ENCODE results near the gene TRAF2. TPM values are rescaled to one million over a fixed set of nuclear protein-coding genes. Genes with fewer than 3 reads are reported as not detected.

The TRAF2 gene
- total RNA-seq, 1 experiment from 2014 or later, result 11.5 TPM

GRCh38 chr9:136945333-136946227, 59.3 kb downstream of the TRAF2 start:
- Histone ChIP-seq H3K9me2 (replicated peaks; ENCODE audit: low read length) (no peaks in the 10 kb centered on the region), H2AFZ (ENCODE audit: low read length) (no peak overlapping the region), H3K9ac (ENCODE audit: low read length) (no peak overlapping the region), H3K4me1 (ENCODE audit: insufficient read depth, low read length) (peaks cover 15% of the 10 kb centered on the region), H4K20me1 (ENCODE audit: low read length) (no peaks in the 10 kb centered on the region), H3K9me3 (ENCODE audit: low read length) (no peaks in the 10 kb centered on the region), H3F3A (ENCODE audit: low read length, unreplicated experiment) (no peaks in the 10 kb centered on the region), H3K36me3 (ENCODE audit: low read depth, low read length) (no peaks in the 10 kb centered on the region; the same call in 1 of the 2 replicates), H3K27ac (ENCODE audit: low read length) (no peak overlapping the region), H3K27me3 (ENCODE audit: low read length) (no peaks in the 10 kb centered on the region), H3K79me2 (ENCODE audit: low read length) (peaks cover 26% of the 10 kb centered on the region), H3K4me2 (ENCODE audit: low read length) (no peak overlapping the region), H3K4me3 (ENCODE audit: low read length) (no peak overlapping the region)
- ChIA-PET POLR2A (ENCODE audit: unreplicated experiment) (no interaction called here), CTCF (no interaction called here)
- intact Hi-C loops (cut with micrococcal nuclease), result loop anchor here (2.0 kb wide), 1 partner anchor 59 kb away; the partner anchor contains the start of gene TRAF2
- no peak for ATAC-seq
- no peak for TF ChIP-seq EZH2 (IDR thresholded peaks at IDR 0.05; ENCODE audit: low read length, unreplicated experiment)
- TF ChIP-seq CTCF (conservative IDR thresholded peaks at IDR 0.05; ENCODE audit: low read depth, low read length), result no peak
- no peak for TF ChIP-seq EZH2phosphoT487 (IDR thresholded peaks at IDR 0.05; ENCODE audit: borderline replicate concordance, low read length)
- no TSS peak for BruUV-seq (replicated peaks)
- no peak for DNase-seq

- Histone ChIP-seq H3K79me2 (ENCODE audit: low read length) (peaks cover 26% of the 10 kb centered on the region), H3K9me2 (replicated peaks; ENCODE audit: low read length) (no peaks in the 10 kb centered on the region), H3K4me3 (ENCODE audit: low read length) (no peak overlapping the region), H4K20me1 (ENCODE audit: low read length) (no peaks in the 10 kb centered on the region), H3K9me3 (ENCODE audit: low read length) (no peaks in the 10 kb centered on the region), H3K4me1 (ENCODE audit: insufficient read depth, low read length) (peaks cover 16% of the 10 kb centered on the region), H2AFZ (ENCODE audit: low read length) (no peak overlapping the region), H3F3A (ENCODE audit: low read length, unreplicated experiment) (no peaks in the 10 kb centered on the region), H3K36me3 (ENCODE audit: low read depth, low read length) (no peaks in the 10 kb centered on the region; the same call in 1 of the 2 replicates), H3K9ac (ENCODE audit: low read length) (no peak overlapping the region), H3K27me3 (ENCODE audit: low read length) (no peaks in the 10 kb centered on the region), H3K4me2 (ENCODE audit: low read length) (no peak overlapping the region), H3K27ac (ENCODE audit: low read length) (no peak overlapping the region)
- ChIA-PET CTCF (no interaction called here), POLR2A (ENCODE audit: unreplicated experiment) (no interaction called here)
- no TSS peak for BruUV-seq (replicated peaks)
- no peak for ATAC-seq
- intact Hi-C loops (cut with micrococcal nuclease), result no loop called here
- TF ChIP-seq CTCF (conservative IDR thresholded peaks at IDR 0.05; ENCODE audit: low read depth, low read length) (no peak), EZH2 (IDR thresholded peaks at IDR 0.05; ENCODE audit: low read length, unreplicated experiment) (no peak), EZH2phosphoT487 (IDR thresholded peaks at IDR 0.05; ENCODE audit: borderline replicate concordance, low read length) (no peak)
- DNase-seq, result no peak
These were observed 60.1 kb downstream of the TRAF2 start for GRCh38 chr9:136946228-136947027.

Data from PC-3 (cell line).